ENCODE data around the gene PRPH. TPM values are rescaled to one million over a fixed set of nuclear protein-coding genes. Genes with fewer than 3 reads are reported as not detected.
A peak's percentile ranks its signal among the peaks of the same experiment; 100 is the strongest.

PRPH gene
- total and polyA plus RNA-seq, 9 of the 15 experiments (the other 6 are each of a cell fraction or from before 2014, with no cell fraction given) = 0.27 to 1.9 (median 1.3) TPM; not detected in 1

DNA sequence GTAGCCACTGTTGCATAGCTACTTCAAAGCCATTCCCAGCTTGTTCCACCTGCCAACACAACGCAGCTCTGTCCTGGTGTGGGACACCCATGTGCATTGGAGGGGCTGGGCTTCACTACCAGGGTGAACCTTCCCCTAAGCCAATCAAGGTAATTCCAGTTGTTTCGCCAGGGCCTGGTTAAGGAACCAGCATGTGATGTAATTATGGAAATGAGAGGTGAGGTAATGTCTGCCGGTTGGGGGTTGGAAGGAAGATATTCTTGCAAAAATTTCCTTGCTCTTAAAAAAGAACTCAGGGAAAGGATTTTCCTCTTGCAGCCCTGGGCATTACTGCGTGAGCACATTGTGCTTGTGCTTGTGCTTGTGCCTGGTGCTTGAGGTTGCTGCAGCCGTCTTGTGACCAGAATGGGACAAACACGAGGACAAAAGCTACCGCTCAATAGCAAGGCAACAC lies 15.2 kb upstream of the PRPH start (continued):
- TF ChIP-seq, protein P1, sequence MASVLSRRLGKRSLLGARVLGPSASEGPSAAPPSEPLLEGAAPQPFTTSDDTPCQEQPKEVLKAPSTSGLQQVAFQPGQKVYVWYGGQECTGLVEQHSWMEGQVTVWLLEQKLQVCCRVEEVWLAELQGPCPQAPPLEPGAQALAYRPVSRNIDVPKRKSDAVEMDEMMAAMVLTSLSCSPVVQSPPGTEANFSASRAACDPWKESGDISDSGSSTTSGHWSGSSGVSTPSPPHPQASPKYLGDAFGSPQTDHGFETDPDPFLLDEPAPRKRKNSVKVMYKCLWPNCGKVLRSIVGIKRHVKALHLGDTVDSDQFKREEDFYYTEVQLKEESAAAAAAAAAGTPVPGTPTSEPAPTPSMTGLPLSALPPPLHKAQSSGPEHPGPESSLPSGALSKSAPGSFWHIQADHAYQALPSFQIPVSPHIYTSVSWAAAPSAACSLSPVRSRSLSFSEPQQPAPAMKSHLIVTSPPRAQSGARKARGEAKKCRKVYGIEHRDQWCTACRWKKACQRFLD (CRISPR knock-in tag; IDR thresholded peaks at IDR 0.05) = no peak
- TF ChIP-seq MNT (conservative IDR thresholded peaks at IDR 0.05) (no peak), EZH2 (IDR thresholded peaks at IDR 0.05; ENCODE audit: borderline replicate concordance, low read depth, low read length) (no peak), KLF16 (IDR thresholded peaks at IDR 0.05) (no peak), ZSCAN29 (IDR thresholded peaks at IDR 0.05) (no peak), CAMTA2 (CRISPR knock-in tag; conservative IDR thresholded peaks at IDR 0.05) (no peak), TAF1 (IDR thresholded peaks at IDR 0.05; ENCODE audit: control insufficient read depth, extremely low read depth, insufficient read depth, low read length, severe bottlenecking) (no peak), MED1 (CRISPR knock-in tag; IDR thresholded peaks at IDR 0.05; ENCODE audit: borderline replicate concordance) (no peak), ESRRA (IDR thresholded peaks at IDR 0.05; ENCODE audit: borderline replicate concordance, low read depth) (no peak), ZNF124 (CRISPR knock-in tag; IDR thresholded peaks at IDR 0.05) (no peak), IRF1 (CRISPR knock-in tag; IDR thresholded peaks at IDR 0.05; ENCODE audit: borderline replicate concordance) (no peak), SUPT5H (IDR thresholded peaks at IDR 0.05) (no peak), XRCC4 (IDR thresholded peaks at IDR 0.05; ENCODE audit: extremely low read depth, insufficient read depth, insufficient read length) (no peak), MAX (CRISPR knock-in tag; IDR thresholded peaks at IDR 0.05) (peak; percentile 41), POLR2AphosphoS2 (IDR thresholded peaks at IDR 0.05; ENCODE audit: low read length) (no peak)
- TF ChIP-seq, protein P2, sequence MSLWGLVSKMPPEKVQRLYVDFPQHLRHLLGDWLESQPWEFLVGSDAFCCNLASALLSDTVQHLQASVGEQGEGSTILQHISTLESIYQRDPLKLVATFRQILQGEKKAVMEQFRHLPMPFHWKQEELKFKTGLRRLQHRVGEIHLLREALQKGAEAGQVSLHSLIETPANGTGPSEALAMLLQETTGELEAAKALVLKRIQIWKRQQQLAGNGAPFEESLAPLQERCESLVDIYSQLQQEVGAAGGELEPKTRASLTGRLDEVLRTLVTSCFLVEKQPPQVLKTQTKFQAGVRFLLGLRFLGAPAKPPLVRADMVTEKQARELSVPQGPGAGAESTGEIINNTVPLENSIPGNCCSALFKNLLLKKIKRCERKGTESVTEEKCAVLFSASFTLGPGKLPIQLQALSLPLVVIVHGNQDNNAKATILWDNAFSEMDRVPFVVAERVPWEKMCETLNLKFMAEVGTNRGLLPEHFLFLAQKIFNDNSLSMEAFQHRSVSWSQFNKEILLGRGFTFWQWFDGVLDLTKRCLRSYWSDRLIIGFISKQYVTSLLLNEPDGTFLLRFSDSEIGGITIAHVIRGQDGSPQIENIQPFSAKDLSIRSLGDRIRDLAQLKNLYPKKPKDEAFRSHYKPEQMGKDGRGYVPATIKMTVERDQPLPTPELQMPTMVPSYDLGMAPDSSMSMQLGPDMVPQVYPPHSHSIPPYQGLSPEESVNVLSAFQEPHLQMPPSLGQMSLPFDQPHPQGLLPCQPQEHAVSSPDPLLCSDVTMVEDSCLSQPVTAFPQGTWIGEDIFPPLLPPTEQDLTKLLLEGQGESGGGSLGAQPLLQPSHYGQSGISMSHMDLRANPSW (CRISPR knock-in tag; IDR thresholded peaks at IDR 0.05) = no peak
- TF ChIP-seq, protein P3, sequence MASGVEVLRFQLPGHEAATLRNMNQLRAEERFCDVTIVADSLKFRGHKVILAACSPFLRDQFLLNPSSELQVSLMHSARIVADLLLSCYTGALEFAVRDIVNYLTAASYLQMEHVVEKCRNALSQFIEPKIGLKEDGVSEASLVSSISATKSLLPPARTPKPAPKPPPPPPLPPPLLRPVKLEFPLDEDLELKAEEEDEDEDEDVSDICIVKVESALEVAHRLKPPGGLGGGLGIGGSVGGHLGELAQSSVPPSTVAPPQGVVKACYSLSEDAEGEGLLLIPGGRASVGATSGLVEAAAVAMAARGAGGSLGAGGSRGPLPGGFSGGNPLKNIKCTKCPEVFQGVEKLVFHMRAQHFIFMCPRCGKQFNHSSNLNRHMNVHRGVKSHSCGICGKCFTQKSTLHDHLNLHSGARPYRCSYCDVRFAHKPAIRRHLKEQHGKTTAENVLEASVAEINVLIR (CRISPR knock-in tag; IDR thresholded peaks at IDR 0.05) = no peak
- TF ChIP-seq, protein P4, sequence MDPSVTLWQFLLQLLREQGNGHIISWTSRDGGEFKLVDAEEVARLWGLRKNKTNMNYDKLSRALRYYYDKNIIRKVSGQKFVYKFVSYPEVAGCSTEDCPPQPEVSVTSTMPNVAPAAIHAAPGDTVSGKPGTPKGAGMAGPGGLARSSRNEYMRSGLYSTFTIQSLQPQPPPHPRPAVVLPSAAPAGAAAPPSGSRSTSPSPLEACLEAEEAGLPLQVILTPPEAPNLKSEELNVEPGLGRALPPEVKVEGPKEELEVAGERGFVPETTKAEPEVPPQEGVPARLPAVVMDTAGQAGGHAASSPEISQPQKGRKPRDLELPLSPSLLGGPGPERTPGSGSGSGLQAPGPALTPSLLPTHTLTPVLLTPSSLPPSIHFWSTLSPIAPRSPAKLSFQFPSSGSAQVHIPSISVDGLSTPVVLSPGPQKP (CRISPR knock-in tag; IDR thresholded peaks at IDR 0.05) = no peak

Measured in K562 (cell line).